WI38 (cell line): ENCODE results near the gene PLEKHN1.
"Not testable (repeated sequence)": the region's sequence is repeated elsewhere in the genome, so short reads cannot be mapped to it uniquely, and the experiment has no call there.

Experiments used
- H3K4me3 ChIP-seq: 2 replicates; pipeline ENCODE4 v1.5.1; 2011; ENCODE audit warnings: low read depth, mild to moderate bottlenecking, control low read depth, low read length
- TF ChIP-seq, protein P1 (sequence below): IDR thresholded peaks from 2 replicates; pipeline ENCODE4 v1.5.1; 2012; ENCODE audit warnings: low read depth, mild to moderate bottlenecking, control low read depth, low read length

PLEKHN1 gene

DNA sequence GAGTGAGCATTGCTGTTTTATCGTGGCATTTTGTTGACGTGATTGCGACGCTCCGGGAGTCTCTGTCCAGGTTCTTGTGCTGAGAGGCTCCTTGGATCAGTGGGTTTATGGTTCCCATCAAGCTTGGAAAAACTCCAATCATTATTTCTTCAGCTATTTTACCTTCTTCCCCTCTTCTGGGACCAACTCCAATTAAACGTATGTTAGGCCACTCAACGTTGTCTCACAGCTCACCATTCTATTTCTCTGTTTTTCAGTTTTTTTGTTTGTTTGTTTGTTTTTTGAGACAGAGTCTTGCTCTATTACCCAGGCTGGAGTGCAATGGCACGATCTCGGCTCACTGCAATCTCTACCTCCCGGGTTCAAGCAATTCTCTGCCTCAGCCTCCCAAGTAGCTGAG lies 25.6 kb downstream of the PLEKHN1 start:
- TF ChIP-seq, protein P1, sequence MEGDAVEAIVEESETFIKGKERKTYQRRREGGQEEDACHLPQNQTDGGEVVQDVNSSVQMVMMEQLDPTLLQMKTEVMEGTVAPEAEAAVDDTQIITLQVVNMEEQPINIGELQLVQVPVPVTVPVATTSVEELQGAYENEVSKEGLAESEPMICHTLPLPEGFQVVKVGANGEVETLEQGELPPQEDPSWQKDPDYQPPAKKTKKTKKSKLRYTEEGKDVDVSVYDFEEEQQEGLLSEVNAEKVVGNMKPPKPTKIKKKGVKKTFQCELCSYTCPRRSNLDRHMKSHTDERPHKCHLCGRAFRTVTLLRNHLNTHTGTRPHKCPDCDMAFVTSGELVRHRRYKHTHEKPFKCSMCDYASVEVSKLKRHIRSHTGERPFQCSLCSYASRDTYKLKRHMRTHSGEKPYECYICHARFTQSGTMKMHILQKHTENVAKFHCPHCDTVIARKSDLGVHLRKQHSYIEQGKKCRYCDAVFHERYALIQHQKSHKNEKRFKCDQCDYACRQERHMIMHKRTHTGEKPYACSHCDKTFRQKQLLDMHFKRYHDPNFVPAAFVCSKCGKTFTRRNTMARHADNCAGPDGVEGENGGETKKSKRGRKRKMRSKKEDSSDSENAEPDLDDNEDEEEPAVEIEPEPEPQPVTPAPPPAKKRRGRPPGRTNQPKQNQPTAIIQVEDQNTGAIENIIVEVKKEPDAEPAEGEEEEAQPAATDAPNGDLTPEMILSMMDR, result no peak
- no peak overlapping the region for H3K4me3 ChIP-seq

DNA sequence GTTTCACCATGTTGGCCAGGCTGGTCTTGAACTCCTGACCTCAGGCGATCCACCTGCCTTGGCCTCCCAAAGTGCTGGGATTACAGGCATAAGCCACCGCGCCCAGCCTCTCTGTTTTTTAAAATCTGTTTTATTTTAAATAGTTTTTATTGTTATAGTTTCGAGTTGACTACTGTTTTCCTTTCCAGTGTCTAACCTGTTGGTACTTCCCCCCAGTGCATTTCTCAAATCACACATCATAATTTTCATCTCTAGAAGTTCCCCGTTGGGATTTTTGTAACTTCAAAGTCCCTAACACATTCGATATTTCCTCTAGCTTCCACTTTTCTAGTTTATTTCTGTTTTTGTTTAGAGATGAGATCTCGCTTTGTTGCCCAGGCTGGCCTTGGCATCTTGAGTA lies 26.1 kb downstream of the PLEKHN1 start:
- no peak overlapping the region for H3K4me3 ChIP-seq
- TF ChIP-seq, protein P1, result no peak

DNA sequence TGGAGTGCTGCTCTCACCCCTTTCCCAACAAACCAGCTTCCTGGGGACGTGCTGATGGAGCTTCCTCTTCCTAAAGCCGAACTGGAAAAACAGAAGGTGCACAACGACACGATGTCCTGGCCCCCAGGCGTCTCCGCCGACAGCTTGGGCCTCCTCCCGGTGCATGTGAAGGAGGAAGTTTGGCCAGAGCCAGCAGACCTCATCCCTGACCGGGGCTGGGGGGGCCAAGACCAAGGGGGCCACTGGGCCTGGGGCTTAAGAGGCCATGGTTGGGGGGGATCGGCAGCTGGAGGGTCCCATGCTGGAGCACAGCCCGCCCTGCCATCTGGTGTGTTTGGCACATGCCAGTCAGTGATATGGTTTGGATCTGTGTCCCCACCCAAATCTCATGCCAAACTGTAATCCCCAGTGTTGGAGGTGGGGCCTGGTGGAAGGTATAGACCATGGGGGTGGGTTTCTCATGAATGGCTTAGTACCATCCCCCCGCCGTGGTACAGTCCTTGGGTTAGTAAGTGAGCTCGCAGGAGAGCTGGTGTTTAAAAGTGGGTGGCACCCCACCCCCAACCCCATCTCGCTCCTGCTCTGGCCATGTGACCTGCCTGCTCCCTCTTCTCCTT lies 27.2 kb downstream of the PLEKHN1 start:
- TF ChIP-seq, protein P1, result no peak
- H3K4me3 ChIP-seq, result no peak overlapping the region

DNA sequence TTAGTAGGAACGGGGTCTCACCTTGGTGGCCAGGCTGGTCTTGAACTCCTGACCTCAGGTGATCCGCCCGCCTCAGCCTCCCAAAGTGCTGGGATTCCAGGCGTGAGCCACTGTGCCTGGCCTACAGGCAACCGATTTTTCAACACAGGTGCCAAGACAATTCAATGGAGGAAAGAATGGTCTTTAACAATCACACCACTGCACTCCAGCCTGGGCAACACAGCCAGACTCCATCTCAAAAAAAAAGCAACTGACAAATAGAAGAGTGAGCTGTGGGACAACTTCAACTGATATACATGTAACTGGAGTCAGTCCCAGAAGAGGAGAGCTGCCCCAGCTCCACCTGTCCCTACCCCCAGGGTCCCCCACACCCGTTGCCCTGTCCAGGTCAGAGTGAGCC lies 28.3 kb downstream of the PLEKHN1 start:
- not testable (repeated sequence) for H3K4me3 ChIP-seq

DNA sequence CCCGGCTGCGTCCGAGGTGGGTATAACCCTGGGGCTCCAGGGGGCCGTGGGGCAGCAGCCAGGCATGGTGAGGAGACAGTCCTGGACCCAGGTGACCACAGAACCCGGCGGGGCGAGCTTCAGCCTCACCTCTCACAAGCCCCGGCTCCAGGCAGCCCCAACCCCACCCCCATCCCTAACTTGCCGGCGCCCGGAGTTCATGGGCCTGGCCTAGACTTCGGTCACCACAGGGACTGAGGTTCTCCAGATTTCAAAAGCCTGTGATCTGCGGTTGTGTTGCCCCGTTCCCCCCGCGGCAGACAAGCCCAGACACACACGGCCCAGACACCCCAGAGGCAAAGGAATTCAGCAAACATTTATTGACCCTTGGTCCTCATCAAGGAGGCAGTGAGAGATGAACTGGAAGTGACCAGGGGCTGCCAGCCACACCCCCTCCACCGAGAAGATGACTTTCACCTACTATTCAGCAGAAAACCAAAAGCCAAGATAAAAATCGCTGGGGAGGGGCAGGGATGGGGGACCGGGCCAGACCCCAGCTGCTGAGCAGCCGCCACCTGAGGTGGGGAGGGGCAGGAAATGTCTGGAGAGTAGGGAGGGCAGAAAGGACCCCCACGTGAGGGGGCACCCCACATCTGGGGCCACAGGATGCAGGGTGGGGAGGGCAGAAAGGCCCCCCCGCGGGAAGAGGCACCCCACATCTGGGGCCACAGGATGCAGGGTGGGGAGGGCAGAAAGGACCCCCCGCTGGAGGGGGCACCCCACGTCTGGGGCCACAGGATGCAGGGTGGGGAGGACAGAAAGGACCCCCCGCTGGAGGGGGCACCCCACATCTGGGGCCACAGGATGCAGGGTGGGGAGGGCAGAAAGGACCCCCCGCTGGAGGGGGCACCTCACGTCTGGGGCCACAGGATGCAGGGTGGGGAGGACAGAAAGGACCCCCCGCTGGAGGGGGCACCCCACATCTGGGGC lies 29.7 kb downstream of the PLEKHN1 start:
- no peak overlapping the region for H3K4me3 ChIP-seq
- TF ChIP-seq, protein P1, result no peak

DNA sequence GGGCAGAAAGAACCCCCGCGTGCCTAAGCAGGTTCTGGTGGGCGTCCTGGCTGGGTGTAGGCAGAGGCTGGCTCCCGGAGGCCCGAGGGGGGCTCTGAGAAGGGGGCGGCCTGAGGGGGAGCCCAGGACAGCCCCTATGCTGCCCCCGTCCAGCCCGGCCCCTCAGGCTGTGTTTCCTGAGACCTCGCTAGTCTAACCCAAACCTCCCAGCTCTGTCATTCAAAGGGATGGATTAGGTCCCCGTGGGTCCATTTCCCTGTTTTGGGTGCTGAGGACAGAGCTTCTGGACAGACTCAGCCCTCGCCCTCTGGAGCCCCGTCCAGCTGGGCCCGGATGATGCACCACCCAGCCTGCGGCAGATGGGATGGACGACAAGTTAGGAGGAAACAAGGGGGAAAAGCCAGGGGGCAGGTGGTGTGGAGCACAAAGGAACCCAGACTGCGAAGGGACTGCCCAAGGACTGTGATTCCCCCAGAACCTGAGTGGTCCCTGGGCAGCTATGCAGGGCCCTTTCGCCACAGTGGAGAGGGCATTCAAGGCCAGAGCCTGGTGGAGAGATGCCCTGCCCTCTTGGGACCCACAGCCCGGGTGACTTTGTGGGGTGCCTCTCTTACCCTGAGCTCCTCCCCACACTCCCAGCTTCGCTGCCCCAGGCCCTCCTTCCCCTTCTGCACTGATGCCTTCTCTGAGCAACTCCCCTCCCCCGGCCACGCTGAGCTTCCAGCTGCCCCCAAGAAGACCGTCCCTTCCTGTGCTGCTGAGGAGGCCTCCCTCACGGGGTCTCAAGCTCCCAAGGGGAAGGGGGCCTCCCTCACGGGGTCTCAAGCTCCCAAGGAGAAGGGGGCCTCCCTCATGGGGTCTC lies 30.8 kb downstream of the PLEKHN1 start:
- no peak overlapping the region for H3K4me3 ChIP-seq
- TF ChIP-seq, protein P1, result no peak

DNA sequence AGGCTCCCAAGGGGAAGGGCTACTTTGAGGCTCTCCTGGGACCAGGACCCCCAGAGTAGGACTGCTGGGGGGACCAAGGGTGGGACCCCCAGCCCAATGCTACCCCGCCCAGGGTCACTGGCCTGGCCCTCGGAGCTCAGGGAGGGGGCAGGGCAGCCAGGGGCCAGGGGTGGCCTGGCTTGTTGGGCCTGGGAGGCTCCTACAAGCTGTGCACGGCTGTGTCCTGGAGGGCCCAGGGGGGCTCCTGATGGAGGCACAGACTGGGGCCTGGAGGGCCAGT lies 31.4 kb downstream of the PLEKHN1 start:
- H3K4me3 ChIP-seq, result no peak overlapping the region
- TF ChIP-seq, protein P1, result no peak
